HG02973 (cell line): ENCODE measurements around the gene LRP2.

Experiments
- ATAC-seq: cut with Tn5 transposase; IDR thresholded peaks from one replicate; pipeline ENCODE4 v1.9.1; 2021; ENCODE audit warnings: moderate library complexity; ENCODE audit not compliant: unreplicated experiment

Gene LRP2

DNA sequence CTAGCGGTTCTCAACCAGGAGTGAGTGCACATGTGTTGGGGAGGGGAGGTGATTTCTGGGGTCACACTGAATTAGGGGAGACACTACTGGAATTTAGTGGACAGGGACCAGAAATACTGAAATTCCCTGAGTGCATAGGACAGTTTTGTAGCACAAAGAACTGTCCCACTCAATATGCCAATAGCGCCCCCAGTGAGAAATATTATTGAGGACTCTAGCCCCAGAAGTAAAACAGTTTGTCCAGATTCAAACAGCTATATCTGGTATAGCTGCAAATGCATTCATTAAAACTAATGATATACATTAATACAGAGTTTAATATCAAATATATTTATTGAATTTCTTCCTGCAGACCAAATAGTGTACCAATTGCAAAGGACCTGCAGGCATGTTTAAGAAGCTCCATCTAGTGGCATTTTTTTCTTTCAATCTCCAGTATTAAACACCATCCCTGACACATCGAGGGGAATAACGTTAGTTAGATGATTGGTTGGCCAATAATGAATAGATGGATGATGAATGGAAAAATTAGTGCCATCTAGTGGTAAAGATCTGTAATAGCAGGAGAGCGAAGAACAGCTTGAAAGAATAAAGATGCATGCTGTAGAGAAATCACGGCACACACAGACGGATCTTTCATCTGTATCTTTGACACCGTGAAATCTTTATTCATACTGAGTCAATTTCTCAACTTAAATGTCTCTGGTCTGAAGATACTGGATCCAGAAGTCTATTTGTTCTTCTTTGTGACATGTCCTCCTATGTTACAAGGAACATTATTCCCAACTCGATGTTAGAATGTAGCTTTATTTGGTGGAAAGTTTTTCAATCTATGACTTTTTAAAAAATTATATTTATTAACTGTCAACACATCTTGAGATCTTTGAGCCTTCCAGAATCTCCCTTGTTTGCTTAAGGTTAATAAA is 230.5 kb downstream of the LRP2 start:
- peak; percentile 63 for ATAC-seq

DNA sequence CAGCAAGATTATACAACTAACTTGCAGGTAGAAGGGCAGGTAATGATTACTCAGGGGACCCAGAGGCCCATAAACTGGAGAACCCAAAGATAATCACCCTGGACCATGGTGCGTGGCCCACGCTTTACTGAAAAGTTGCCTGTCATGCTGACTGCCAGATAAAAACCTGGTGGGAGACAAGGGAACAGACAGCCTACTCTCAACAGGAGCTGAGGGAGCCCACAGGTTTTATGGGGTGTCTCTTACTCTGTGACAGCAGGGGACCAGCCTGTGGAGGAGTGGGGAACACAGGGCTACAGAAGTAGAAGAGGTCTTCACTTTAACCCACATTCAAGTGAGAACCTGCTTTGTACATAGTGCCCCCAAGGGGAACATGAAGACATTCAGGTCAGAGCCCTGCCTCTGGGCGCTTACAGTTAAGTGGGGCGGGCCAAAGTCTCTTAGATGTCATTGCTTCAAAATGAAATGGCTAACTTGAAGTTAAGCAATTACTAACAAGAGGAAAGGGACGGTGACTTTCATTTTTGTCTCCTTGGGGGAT is 232.6 kb downstream of the LRP2 start:
- no peak for ATAC-seq

DNA sequence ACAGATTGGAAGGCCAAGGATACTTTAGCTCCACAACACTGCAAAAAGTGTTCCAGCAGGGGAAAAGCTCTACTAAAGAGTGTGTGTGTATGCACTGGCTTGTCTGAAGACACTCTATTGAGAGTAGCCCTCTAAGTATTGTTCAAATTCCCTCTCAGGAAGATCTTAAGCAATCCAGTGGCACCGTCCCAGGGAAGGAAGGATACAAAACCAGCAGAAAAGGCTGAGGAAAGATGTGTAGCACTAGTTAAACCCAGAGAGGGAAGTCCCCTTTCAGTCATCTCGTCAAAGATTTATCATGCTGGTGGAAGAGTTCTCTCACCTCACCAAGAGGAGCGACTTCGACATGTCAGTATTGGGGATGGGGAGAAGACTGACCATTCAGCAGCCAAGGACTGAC is 242.5 kb downstream of the LRP2 start:
- no peak for ATAC-seq

DNA sequence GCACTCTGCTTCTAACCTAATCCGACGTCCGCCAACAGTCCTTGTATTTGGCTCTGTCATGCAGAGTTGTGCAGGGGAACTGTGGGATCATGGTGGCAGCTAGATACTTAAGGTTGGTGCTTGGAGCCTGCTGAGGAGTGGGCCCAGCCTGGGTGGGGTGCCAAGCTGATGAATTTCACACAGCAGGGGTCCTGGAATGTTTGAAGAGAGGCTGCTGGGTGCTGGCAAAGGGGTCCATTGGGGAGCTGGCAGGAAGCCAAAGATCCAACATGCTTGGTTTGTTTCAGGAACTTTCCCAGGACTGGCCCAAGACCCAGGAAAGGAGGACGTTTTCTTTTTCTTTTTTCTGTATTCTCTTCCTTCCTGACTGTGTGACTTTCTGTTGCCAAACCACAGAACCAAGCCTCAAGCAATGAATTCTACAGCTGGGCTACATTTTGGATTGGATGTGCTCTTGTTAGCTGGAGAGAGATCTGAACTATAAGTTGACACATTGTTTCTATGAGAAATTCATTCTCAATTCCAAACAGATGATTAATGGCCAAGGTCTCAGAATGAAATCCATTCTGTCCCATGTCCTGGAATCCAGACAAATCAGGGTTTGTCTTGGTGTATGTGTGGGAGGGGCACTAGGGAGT is 243.1 kb downstream of the LRP2 start:
- no peak for ATAC-seq

DNA sequence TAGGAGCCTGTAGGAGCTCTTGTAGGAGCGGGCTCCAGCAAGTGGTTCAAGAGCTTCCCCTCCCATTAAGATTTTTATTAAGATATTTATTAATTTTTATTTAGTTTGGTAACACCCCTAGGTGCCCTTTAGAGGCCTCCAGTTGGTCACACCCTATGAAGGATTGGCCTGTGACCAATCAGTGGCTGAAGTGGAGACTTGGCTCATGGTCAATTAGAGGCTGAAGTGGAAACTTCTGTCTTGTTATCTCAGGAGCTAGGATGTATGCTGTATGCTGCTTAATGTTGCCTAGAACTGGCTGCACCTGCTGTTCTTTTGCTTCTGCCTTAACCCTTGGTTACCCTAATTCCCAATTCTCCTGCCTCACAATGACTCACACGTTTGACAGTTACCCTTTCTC is 244.3 kb downstream of the LRP2 start:
- no peak for ATAC-seq

DNA sequence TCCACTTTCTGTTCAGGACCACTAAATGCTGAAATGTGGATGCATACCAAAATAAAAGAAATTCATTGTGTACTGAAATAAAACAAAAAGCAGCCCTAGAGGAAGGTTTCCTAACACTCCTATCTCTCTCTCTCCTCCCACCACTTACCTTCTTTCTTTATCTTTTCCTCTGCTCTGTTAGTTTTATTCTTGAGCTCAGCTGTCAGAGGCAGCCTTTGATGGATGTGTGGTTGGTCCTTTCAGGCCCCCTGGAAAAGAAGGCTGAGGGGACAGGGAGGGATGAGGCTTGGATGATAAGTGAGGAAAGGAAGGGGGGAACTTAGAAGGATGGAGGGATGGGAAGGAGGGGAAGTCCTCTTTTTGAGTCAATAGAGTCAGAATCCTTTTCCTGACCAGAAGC is 245.3 kb downstream of the LRP2 start:
- ATAC-seq: no peak

DNA sequence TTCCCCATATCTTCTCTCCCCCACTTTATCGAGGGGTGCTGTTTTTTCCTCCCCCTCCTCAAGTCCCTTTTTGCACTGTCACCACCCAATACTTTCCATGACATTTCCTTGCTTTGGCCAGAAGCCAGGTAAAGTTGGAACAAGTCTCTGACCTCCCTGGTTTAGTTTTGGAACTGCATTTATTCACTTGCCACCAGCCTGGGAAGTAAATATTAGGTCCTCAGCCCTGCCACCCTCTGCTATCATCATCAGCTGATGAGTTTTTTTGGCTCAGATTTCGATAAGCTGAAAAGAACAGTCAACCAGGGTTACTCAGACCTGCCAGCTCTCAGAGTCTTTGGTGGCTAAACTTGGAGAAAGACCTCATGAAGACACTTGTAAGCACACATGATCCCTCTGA is 246.0 kb downstream of the LRP2 start:
- no peak for ATAC-seq

DNA sequence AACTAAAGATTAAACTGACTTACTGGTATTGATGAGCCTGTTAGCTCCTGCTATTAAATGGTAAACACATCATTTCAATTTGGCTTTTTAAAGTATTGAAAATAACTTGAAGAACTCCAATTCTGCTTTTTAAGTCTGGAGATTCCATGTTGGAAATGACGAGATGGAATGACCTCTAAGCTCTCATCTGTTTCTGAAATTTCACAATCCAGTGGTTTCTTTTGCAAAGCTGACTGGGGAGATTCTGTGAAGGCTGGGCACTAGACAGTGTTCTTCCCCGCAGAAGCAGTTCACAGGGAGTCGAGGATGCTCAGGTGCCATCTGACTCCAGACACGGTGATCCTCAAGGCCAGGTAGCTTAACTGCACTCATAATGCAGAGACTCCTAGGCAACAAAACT is 248.3 kb downstream of the LRP2 start:
- no peak for ATAC-seq

DNA sequence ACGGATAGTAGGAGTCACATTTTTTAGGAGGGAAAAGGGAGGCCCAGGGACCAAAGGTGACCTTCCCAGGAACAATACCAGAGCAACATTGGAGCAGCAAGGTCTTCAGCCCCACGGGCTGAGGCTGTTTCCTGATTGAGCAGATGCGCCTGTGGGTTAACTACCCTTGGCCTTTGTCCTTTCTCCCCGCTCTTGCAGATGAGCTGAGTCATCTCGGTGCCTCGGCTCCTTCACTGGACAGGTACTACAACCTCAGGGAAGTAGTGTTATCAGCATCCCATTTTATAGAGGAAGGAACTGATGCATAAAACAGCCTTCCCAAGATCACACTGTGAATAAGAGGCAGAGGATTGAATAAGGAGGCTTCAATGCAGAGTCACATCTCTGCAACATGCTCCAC is 249.5 kb downstream of the LRP2 start:
- no peak for ATAC-seq

DNA sequence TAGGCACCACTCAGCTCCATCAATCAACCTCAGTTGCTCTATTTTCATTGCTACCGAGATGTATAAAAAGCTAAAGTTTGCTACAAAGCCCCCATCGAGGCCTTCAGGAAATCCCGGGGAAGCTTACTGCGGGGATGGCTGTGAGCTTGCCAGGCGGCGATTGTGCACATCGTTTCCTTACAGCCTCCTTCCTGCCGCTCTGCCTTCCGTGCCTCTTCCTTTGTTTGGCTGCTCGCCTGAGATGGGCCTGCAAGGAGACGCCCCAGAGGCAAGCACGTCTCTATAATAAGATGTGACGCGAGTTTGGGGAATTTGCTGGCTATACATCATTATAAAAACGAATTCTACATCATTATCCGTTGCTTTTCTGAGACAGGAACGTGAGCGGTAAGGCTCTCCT is 251.4 kb downstream of the LRP2 start:
- ATAC-seq: no peak

DNA sequence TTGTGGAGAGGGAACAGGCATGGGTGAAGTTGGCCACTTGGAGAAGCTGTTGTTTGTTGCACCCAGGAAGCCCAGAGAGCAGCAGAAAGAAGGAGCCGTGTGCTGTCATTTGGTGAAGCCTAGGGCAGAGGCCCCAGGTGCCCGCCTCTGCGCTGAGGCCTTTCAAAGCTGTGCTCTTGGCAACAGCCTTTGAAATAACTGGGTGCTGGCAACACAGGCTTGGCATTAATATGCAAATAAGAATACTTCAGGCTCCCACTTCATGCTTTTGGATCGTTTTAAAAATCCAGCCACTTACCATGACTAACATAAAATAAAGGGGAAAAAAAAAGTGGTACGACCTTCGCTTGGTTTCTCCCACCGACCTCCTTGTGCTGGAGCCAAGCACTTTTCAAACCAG is 251.9 kb downstream of the LRP2 start:
- no peak for ATAC-seq

DNA sequence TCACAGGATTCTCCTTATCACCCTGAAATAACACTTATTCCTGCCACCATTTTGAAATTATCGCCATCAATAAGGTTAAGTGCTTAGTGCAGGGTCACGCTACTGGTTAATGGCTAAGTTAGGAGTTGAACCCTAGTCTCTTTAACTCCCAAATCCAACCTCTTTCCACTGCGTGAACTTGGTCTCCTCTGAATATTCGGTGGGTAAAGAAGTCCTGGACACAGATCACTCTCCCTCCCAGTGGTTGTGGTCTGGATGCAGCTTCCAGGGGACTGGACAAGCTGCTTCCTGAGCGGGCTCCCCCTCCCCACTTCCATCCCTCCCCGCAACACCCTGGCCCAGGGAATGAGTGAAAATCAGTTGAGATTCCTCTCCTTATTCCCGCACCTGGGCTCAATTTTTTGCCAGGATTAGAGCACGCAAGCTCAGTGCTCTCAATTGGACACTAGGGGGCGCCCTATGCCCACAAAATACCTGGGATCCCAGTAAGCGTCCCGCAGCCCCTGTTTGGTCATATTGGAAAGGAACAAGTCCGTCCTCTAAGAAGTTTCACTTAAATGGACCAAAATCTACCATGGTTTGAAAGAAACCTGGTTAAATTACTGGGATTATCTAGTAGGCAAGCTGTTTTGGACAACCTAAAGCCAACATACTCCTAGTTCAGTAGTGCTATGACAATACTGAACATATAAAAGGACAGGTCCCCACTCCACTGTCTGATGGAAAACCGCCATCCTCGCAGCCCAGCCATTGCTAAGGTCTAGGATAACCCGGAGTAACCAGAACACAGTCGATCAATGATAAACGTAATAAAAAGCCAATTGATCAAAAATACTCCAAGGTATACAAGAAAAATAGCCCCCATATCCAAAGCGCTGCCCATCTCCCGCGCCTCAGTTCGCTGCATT is 252.6 kb downstream of the LRP2 start:
- ATAC-seq: no peak

DNA sequence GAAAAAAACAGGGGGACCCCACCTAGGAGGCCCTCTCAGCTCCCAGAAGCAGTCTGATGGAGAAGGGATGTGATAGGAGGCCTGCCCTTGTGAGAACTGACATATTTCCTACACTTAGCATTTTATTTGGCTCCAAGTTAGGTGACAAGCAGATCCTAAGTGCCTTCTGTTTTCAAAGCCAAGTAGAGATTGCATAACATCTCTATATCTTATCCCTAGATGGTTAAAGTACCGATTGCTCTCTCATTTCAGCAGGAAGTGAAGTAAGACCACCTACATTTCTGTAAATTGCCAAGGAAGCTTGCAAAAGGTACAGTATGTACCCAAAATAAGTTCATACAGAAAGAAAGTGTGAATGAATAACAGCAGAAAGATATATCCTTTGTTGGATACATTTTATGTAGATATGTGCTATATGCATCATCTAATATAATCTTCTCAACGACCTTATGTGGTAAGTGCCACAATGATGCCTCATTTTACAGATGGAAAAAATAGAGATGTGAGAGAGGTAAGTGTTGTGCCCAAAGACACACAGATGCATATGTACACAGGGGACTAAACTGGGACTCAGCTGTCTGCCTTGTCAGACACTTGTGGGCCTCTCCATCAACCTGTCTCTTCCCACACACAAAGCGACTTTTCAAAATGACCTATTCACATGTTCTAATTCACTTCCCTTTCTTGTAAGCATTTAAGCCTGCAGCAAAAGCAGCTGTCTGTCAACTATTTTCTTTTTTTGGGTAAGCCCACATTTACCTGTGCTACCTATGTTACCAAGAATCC is 254.0 kb downstream of the LRP2 start:
- ATAC-seq: no peak

DNA sequence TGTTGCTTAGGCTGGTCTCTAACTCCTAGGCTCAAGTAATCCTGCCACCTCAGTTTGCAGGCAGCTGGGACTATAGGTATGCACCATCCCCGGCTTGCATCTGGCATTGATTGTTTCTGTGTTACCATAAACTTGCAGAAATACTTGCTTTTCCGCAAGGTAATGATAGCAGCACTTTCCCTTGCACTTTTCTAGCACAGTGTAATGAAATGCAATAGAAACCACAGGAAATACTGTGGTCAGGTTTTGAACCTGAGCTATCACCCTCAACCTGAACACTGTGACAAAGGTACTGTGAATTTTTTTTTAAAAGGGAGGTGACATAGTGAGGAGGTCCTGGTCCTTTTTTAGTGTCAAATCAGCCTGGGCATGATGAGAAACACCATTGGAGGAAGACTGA is 254.7 kb downstream of the LRP2 start:
- peak; percentile 82 for ATAC-seq

DNA sequence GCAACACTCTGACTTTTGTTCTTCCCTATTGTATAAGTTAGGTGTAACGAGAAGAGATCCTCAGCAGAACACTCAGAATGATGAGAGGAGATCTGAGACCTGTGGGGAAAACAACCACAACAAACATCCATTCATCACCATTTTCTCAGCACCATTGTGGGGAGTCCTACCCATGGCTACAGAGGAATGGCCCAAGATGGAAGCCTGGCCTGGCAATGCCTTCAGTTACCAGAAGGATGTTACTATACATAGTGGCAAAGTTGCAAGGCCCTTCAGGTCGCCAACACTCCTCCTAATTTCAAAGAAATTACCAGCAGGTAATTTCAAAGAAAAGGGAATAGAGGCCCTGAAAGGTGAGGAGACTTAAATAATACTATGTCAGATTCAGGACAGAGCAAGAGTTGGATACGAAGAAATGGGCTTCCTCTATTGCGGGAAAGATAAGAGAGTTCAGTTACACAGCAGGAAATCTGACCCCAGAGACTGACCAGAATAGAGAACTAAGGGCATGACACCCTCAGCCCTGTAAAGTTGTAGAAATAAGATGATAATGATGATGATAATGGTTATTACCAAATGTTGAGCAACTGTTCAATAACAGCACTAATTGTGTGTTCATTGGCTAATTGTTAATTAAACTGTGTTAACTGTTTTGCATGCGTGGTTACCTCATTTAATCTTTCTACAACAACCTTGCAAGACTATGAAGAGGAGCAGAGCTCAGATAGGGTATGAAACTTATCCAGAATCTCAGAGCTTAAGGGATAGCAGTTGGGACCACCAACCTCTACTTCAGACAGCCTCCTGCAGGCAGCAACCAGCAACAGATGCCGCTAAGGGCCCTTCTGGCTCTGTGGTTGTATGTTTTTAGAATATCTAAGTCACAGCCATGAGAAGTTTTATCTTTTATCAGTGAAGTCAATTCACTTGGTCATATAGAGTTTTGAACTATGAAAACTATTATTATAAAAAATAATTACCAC is 255.5 kb downstream of the LRP2 start:
- ATAC-seq: no peak

DNA sequence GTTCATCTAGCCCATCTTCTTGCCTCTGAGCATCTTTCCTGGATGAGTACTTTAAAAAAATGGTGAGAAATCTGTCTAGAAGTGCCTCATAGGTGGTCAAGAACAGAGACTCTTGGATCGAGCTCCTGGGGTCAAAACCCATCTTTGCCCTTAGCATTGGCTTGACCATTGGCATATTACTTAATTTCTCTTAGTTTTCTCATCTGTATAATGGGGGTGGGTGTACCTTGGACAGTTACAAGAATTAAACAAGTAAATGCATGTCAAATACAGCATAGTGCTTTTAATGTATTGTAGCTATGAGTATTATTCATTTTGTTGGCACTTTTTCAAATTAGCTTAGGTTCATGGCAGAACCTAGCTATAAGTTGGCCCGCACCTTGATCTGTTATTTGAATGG is 256.2 kb downstream of the LRP2 start:
- ATAC-seq: no peak

DNA sequence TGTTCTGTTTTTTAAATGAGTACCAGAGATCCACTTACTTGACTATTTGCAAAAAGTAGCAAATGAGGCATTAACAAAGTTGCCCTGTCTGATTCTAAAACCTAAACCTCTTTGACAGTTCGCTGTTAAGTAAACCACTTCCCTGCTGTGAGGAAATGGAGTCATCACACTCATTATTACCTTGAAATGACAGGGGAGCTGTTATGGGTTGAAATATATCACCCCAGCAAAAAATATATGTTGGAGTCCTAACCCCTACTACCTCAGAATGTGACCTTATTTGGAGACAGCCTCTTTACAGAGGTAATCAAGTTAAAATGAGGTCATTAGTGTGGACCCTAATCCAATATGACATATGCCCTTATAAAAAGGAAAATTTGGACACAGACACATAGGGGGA is 256.9 kb downstream of the LRP2 start:
- no peak for ATAC-seq

DNA sequence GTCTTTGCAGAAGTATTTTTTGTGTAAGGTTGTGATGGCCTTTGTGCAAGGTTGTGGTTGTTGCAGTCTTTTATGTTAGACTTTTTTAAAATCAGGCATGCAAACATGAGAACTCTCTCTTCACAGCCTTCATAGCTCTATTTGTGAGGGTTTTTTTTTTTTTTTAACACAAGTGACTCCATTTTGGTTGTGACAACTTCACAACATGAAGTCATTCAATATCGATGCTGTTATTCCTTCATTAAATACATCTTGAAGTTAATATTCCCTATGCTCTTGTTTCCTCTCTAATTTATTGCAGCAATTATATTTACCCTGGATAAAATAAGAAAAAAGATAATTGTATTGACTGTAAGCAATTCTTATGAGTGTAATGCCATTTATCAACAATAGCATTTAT is 257.5 kb downstream of the LRP2 start:
- no peak for ATAC-seq

DNA sequence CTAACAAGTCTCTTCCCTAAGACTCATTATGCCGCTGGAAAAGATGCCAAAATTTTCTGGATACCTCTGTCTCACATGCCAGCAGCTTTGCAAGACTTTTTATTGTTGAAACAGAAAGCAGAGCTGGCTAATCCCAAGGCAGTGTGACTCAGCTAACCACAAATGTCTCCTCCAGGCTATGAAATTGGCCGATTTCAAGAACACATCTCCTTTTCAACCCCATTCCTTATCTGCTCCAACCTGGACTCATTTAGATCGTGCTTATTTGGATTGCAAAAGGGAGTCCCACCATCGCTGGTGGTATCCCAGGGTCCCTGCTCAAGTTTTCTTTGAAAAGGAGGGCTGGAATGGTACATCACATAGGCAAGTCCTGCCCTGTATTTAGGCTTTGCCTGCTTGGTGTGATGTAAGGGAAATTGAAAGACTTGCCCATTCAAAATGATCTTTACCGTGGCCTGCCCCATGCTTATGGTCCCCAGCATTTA is 266.7 kb downstream of the LRP2 start:
- no peak for ATAC-seq
